Adrenal gland (tissue), 12 donors: ENCODE measurements around the gene DPP10. TPM values are rescaled to one million over a fixed set of nuclear protein-coding genes. Genes with fewer than 3 reads are reported as not detected.

ENCODE experiments used
- DNase-seq, 7 donors: peaks; one replicate each; pipeline ENCODE4 v3.0.0-alpha.2; 2019 to 2020
- H3K27ac ChIP-seq, 5 donors: fragments of 200-600 bp; sonication (generic) in 4 of 5; 1 replicate in 3 of 5; 2 replicates in 2 of 5; pipeline versions ENCODE4 v1.5.1 to v1.8.0; 2016 to 2020; ENCODE audit warnings: mild to moderate bottlenecking in 1 of 5
- H3K27me3 ChIP-seq: fragments of 200-600 bp; 2 replicates; pipeline ENCODE4 v1.8.0; 2021
- H3K36me3 ChIP-seq, 2 donors: fragments of 200-600 bp; replicated peaks in 1 of 2; 1 replicate in 1 of 2; 2 replicates in 1 of 2; pipeline versions ENCODE4 v1.5.1 to v1.8.0; 2018 to 2022
- H3K4me1 ChIP-seq, 2 donors: fragments of 200-600 bp; replicated peaks in 1 of 2; 1 replicate in 1 of 2; 2 replicates in 1 of 2; pipeline versions ENCODE4 v1.5.1 to v1.8.0; 2018 to 2021
- H3K4me3 ChIP-seq, 4 donors: fragments of 200-600 bp; sonication (generic) in 3 of 4; one replicate each; pipeline ENCODE4 v1.5.1; 2016 to 2018
- H3K9me3 ChIP-seq, 3 donors: fragments of 200-600 bp; sonication (generic) in 1 of 3; replicated peaks in 1 of 3; 1 replicate in 2 of 3; 2 replicates in 1 of 3; pipeline versions ENCODE4 v1.5.1 to v1.8.0; 2016 to 2021
- CTCF ChIP-seq, 6 experiments: fragments of 450-650 bp in 4 of 6; fragments of 200-600 bp in 2 of 6; sonication (generic) in 1 of 6; IDR thresholded peaks; 1 replicate in 5 of 6; 2 replicates in 1 of 6; pipeline versions ENCODE4 v1.5.1 to v1.8.0; 2016 to 2021; ENCODE audit warnings: antibody characterized with exemption in 6 of 6, mild to moderate bottlenecking in 2 of 6, moderate library complexity in 1 of 6
- POLR2A ChIP-seq, 2 donors: fragments of 450-650 bp; IDR thresholded peaks; one replicate each; pipeline ENCODE4 v1.6.1; 2017; ENCODE audit warnings: antibody characterized with exemption in 2 of 2, mild to moderate bottlenecking in 2 of 2, moderate library complexity in 1 of 2
- whole genome bisulfite sequencing, 4 donors: extraction: QIAGEN DNeasy Blood & Tissue Kit in 2 of 4; methylation state at CpG; one replicate each; pipeline versions ENCODE4 v1.1.5 to v1.1.7; 2013 to 2017; 5-methylcytosine and 5-hydroxymethylcytosine counted together
- intact Hi-C, 2 donors: fragments of 100-400 bp; cut with DNase I; formaldehyde crosslinking; loops; one replicate each; pipeline versions ENCODE4 v1.14.1 to v1.15.0; 2022 to 2023
- polyA plus RNA-seq, 3 donors: library from polyadenylated mRNA; stranded (reverse); fragments of 200-250 nt in 2 of 3; fragments of 350-450 nt in 1 of 3; fragmentation: Illumina TruSeq in 1 of 3; extraction: RNeasy Lipid Tissue Mini Kit (QIAGEN cat#74804) in 1 of 3; gene quantifications; one replicate each; pipeline ENCODE4 v1.2.3, GENCODE V29; 2013 to 2014
- total RNA-seq, 9 donors: library from RNA; depleted of rRNA in 4 of 9; stranded (reverse); fragments of >200 nt in 4 of 9; fragments of 120-200 nt in 1 of 9; fragmentation: NEBNext Ultra II Directional in 1 of 9; extraction: Animal tissue kit (Norgen Biotek cat#: 25700) in 1 of 9; gene quantifications; one replicate each; pipeline versions ENCODE4 v1.1.0 to v1.2.4, GENCODE V29; 2013 to 2023
- donor health status: healthy with polysubstance abuse.
- donor health status: Bipolar disorder and iron deficiency.
- donor health status: DM: yes; HTN: yes; CAD: no.
- donor health status: DM: no; HTN: no; CAD: no.
- donor health status: DM: no; HTN: no; CAD: no.
- donor health status: DM: yes; HTN: yes; CAD: no.

Gene DPP10
- total and polyA plus RNA-seq, 12 donors: 5.2 to 257 (median 32.0) TPM

GRCh38 chr2:115554153-115554552 is 1111.7 kb downstream of the DPP10 start:
- no peaks in the 10 kb centered on the region for H3K36me3 ChIP-seq
- H3K9me3 ChIP-seq: no peaks in the 10 kb centered on the region
- TF ChIP-seq CTCF (IDR thresholded peaks at IDR 0.05) (no peak), POLR2A (IDR thresholded peaks at IDR 0.05) (no peak)
- no peaks in the 10 kb centered on the region for H3K4me1 ChIP-seq
- H3K27ac ChIP-seq: no peak overlapping the region
- DNase-seq: no peak
- no peak overlapping the region for H3K4me3 ChIP-seq
- intact Hi-C loops: no loop called here
- no peaks in the 10 kb centered on the region for H3K27me3 ChIP-seq

GRCh38 chr2:115558725-115559124 is 1116.3 kb downstream of the DPP10 start:
- DNase-seq: no peak
- H3K4me1 ChIP-seq: no peaks in the 10 kb centered on the region
- H3K9me3 ChIP-seq: no peaks in the 10 kb centered on the region
- no peaks in the 10 kb centered on the region for H3K27me3 ChIP-seq
- no peaks in the 10 kb centered on the region for H3K36me3 ChIP-seq
- whole genome bisulfite sequencing, 4 donors: 66 to 86% (median 81%) methylated on average over 1 of the region's 1 CpG
- no peak overlapping the region for H3K27ac ChIP-seq
- no peak for TF ChIP-seq POLR2A (IDR thresholded peaks at IDR 0.05)
- TF ChIP-seq CTCF (IDR thresholded peaks at IDR 0.05): no peak
- intact Hi-C loops: no loop called here
- no peak overlapping the region for H3K4me3 ChIP-seq

- no peaks in the 10 kb centered on the region for H3K4me1 ChIP-seq
- no peak for DNase-seq
- TF ChIP-seq CTCF (IDR thresholded peaks at IDR 0.05) (no peak), POLR2A (IDR thresholded peaks at IDR 0.05) (no peak)
- H3K27ac ChIP-seq: no peak overlapping the region
- H3K36me3 ChIP-seq: no peaks in the 10 kb centered on the region
- H3K27me3 ChIP-seq: no peaks in the 10 kb centered on the region
- intact Hi-C loops: no loop called here
- 65 to 75% (median 69%) methylated on average over 4 of the region's 4 CpGs for WGBS, 4 donors
- H3K9me3 ChIP-seq: no peaks in the 10 kb centered on the region
- no peak overlapping the region for H3K4me3 ChIP-seq
Measured at GRCh38 chr2:115560666-115561065, 1118.2 kb downstream of the DPP10 start.

GRCh38 chr2:115568643-115569042 is 1126.2 kb downstream of the DPP10 start:
- Histone ChIP-seq H3K4me3 (no peak overlapping the region), H3K27me3 (no peaks in the 10 kb centered on the region), H3K36me3 (no peaks in the 10 kb centered on the region), H3K27ac (no peak overlapping the region), H3K9me3 (no peaks in the 10 kb centered on the region), H3K4me1 (no peaks in the 10 kb centered on the region)
- no peak for DNase-seq
- TF ChIP-seq POLR2A (IDR thresholded peaks at IDR 0.05) (no peak), CTCF (IDR thresholded peaks at IDR 0.05) (no peak)
- WGBS, 4 donors: 77 to 94% (median 92%) methylated on average over 1 of the region's 1 CpG
- intact Hi-C loops: no loop called here
